Measurements from ENCODE around the gene CZIB. TPM values are rescaled to one million over a fixed set of nuclear protein-coding genes. Genes with fewer than 3 reads are reported as not detected.
A peak's percentile ranks its signal among the peaks of the same experiment; 100 is the strongest.

CZIB gene
- total and polyA plus RNA-seq, 8 donors, result 12.1 to 66.9 (median 18.6) TPM

DNA sequence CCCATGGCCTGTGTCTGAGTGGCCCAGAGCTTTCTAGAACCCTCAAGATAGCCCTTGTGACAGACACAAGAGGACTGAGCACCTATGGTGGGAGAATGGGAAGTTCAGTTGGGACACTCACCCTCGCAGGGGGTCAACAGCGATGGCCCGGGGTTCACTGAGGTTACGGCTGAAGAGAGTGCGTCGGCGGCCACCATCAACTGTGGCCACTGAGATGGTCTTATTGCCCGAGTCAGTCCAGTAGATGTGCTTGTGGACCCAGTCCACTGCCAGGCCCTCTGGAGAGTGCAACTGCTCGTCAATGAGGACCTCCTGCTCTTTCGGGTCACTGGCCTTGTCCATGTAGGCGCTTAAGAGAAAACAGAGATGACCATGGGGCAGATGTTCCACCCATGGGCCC lies 43.6 kb upstream of the CZIB start:
- no peak overlapping the region for H3K27ac ChIP-seq
- no peaks in the 10 kb centered on the region for H3K9me3 ChIP-seq
- H3K36me3 ChIP-seq, result no peaks in the 10 kb centered on the region
- no peaks in the 10 kb centered on the region for H3K4me1 ChIP-seq
- no peak overlapping the region for H3K4me3 ChIP-seq
- H3K27me3 ChIP-seq, result no peaks in the 10 kb centered on the region
- FAIRE-seq (no peak), DNase-seq (no peak), ATAC-seq (no peak)
- TF ChIP-seq, protein P1, sequence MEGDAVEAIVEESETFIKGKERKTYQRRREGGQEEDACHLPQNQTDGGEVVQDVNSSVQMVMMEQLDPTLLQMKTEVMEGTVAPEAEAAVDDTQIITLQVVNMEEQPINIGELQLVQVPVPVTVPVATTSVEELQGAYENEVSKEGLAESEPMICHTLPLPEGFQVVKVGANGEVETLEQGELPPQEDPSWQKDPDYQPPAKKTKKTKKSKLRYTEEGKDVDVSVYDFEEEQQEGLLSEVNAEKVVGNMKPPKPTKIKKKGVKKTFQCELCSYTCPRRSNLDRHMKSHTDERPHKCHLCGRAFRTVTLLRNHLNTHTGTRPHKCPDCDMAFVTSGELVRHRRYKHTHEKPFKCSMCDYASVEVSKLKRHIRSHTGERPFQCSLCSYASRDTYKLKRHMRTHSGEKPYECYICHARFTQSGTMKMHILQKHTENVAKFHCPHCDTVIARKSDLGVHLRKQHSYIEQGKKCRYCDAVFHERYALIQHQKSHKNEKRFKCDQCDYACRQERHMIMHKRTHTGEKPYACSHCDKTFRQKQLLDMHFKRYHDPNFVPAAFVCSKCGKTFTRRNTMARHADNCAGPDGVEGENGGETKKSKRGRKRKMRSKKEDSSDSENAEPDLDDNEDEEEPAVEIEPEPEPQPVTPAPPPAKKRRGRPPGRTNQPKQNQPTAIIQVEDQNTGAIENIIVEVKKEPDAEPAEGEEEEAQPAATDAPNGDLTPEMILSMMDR (IDR thresholded peaks at IDR 0.05), result no peak
- 91 to 93% methylated on average over 10 to 11 of the region's 11 CpGs for WGBS, 2 donors
- intact Hi-C loops (cut with DNase I), result no loop called here

DNA sequence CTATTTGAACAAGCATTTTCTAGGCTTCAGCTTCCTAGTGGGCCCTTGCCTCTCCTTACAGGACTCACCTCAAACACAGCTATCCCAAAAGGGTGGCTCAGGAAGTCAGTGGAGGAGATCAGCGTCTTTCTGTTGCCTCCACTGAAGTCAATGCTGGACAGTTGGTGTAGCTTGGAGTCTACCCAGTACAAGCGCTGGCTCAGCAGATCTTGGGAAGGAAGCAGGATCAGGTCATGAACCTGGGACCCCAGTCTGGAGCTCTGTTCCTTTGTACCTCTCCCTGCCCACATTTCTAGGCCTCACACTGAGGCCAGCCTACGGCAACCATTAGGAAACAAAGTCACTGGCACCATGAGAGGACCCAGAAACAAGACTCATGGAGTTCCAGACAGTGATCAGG lies 41.6 kb upstream of the CZIB start:
- TF ChIP-seq, protein P1 (IDR thresholded peaks at IDR 0.05), result no peak
- no peak for DNase-seq
- no peaks in the 10 kb centered on the region for H3K36me3 ChIP-seq
- H3K9me3 ChIP-seq, result no peaks in the 10 kb centered on the region
- H3K27me3 ChIP-seq, result no peaks in the 10 kb centered on the region
- H3K27ac ChIP-seq, result no peak overlapping the region
- WGBS, 2 donors, result 92 to 93% methylated on average over 3 of the region's 3 CpGs
- no peak overlapping the region for H3K4me3 ChIP-seq
- intact Hi-C loops (cut with DNase I), result no loop called here
- ATAC-seq, result no peak
- FAIRE-seq, result no peak
- H3K4me1 ChIP-seq, result peaks cover 0 to 4% (median 3%) of the 10 kb centered on the region in 3 donors

GRCh38 chr1:53260631-53261247 lies 40.3 kb upstream of the CZIB start:
- H3K4me1 ChIP-seq, result peaks cover 0 to 7% (median 3%) of the 10 kb centered on the region in 3 donors
- no peak for ATAC-seq
- no peaks in the 10 kb centered on the region for H3K27me3 ChIP-seq
- no peak overlapping the region for H3K27ac ChIP-seq
- H3K36me3 ChIP-seq, result no peaks in the 10 kb centered on the region
- TF ChIP-seq, protein P1 (IDR thresholded peaks at IDR 0.05), result no peak
- no peak for DNase-seq
- 77 to 82% methylated on average over 4 of the region's 4 CpGs for WGBS, 2 donors
- FAIRE-seq, result no peak
- intact Hi-C loops (cut with DNase I), result no loop called here
- H3K4me3 ChIP-seq, result no peak overlapping the region
- no peaks in the 10 kb centered on the region for H3K9me3 ChIP-seq

DNA sequence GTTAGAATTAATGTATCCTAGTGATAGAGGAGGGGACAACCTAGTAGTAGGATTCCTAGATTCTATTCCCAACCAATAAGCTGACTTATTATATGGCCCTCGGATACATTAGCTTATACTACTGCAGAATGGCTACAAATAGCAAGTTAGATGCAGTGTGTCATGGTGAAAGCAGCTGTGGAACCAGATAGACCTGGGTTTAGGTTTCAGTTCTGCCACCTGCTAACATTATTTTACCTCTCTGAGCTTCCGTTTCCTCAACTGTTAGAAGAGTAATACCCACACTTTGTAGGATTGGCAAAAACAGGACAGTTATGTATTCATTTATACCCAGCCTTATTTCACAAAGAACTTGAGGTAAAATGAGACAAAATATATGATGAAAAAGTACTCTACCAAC lies 39.5 kb upstream of the CZIB start:
- Histone ChIP-seq H3K27me3 (no peaks in the 10 kb centered on the region), H3K4me1 (peaks cover 0 to 7% (median 3%) of the 10 kb centered on the region in 3 donors), H3K9me3 (no peaks in the 10 kb centered on the region), H3K27ac (no peak overlapping the region), H3K36me3 (no peaks in the 10 kb centered on the region), H3K4me3 (no peak overlapping the region)
- TF ChIP-seq, protein P1 (IDR thresholded peaks at IDR 0.05), result no peak
- FAIRE-seq, result no peak
- ATAC-seq, result no peak
- 87 to 90% methylated on average over 2 of the region's 2 CpGs for WGBS, 2 donors
- no peak for DNase-seq
- intact Hi-C loops (cut with DNase I), result no loop called here

GRCh38 chr1:53258216-53258615 lies 37.8 kb upstream of the CZIB start:
- H3K27ac ChIP-seq, result no peak overlapping the region
- DNase-seq, result no peak
- 50 to 55% methylated on average over 1 of the region's 1 CpG for WGBS, 2 donors

More at GRCh38 chr1:53258216-53258615, 37.8 kb upstream of the CZIB start:
- TF ChIP-seq, protein P1 (IDR thresholded peaks at IDR 0.05), result no peak
- H3K4me3 ChIP-seq, result no peak overlapping the region
- H3K27me3 ChIP-seq, result no peaks in the 10 kb centered on the region
- peaks cover 0 to 7% (median 3%) of the 10 kb centered on the region in 3 donors for H3K4me1 ChIP-seq
- FAIRE-seq (no peak), ATAC-seq (peak; percentile 12 to 39 (median 37))
- intact Hi-C loops (cut with DNase I), result no loop called here
- H3K9me3 ChIP-seq, result no peaks in the 10 kb centered on the region
- no peaks in the 10 kb centered on the region for H3K36me3 ChIP-seq

Data from pancreas (tissue), 10 donors.